Measurements from ENCODE around the gene VWDE.

The VWDE gene

GRCh38 chr7:12297283-12298108, 106.2 kb downstream of the VWDE start:
- TF ChIP-seq CTCF (IDR thresholded peaks at IDR 0.05; ENCODE audit: poor library complexity, severe bottlenecking): no peak
- no peak overlapping the region for H3K4me3 ChIP-seq (ENCODE audit: severe bottlenecking)
- no peaks in the 10 kb centered on the region for H3K36me3 ChIP-seq (ENCODE audit: low read depth)
- no peak for DNase-seq (ENCODE audit: low spot score)
- no peaks in the 10 kb centered on the region for H3K4me1 ChIP-seq (ENCODE audit: insufficient read depth, poor library complexity, severe bottlenecking)
- no peaks in the 10 kb centered on the region for H3K27me3 ChIP-seq (ENCODE audit: insufficient read depth, poor library complexity, severe bottlenecking)
- H3K27ac ChIP-seq (ENCODE audit: poor library complexity, severe bottlenecking): no peak overlapping the region
- no peaks in the 10 kb centered on the region for H3K9me3 ChIP-seq (ENCODE audit: severe bottlenecking)
- peak; percentile 59; the same call in 1 of the 3 replicates for ATAC-seq (ENCODE audit: low read depth)

DNA sequence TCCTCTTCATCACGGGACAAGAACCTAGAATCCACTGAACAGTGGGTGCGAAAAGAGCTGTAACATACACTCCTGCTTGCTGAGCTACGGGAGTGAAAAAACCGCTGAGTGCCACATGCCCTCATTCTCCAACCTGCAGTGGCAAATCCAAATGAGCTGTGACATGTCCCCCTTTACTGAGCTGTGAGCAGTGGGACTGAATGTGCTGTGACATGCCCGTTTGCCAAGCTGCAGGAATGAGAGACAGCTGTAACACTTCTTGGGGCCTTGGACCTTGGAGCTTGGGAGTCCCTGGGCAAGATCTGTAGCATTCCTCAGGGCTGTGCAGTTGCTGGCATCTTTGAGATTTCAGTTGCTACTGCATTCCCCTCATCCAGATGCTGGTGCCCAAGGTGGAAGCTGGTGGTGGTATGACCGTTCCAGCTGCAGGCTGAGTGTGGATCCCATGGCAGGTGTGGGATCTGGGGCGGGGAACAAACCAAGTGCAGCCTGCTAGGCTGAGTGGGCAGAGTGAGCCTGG, 107.6 kb downstream of the VWDE start:
- ATAC-seq (ENCODE audit: low read depth): no peak
- Histone ChIP-seq H3K36me3 (ENCODE audit: low read depth) (no peaks in the 10 kb centered on the region), H3K4me3 (ENCODE audit: severe bottlenecking) (no peak overlapping the region), H3K27me3 (ENCODE audit: insufficient read depth, poor library complexity, severe bottlenecking) (no peaks in the 10 kb centered on the region), H3K27ac (ENCODE audit: poor library complexity, severe bottlenecking) (no peak overlapping the region), H3K4me1 (ENCODE audit: insufficient read depth, poor library complexity, severe bottlenecking) (no peaks in the 10 kb centered on the region), H3K9me3 (ENCODE audit: severe bottlenecking) (no peaks in the 10 kb centered on the region)
- no peak for DNase-seq (ENCODE audit: low spot score)
- no peak for TF ChIP-seq CTCF (IDR thresholded peaks at IDR 0.05; ENCODE audit: poor library complexity, severe bottlenecking)

DNA sequence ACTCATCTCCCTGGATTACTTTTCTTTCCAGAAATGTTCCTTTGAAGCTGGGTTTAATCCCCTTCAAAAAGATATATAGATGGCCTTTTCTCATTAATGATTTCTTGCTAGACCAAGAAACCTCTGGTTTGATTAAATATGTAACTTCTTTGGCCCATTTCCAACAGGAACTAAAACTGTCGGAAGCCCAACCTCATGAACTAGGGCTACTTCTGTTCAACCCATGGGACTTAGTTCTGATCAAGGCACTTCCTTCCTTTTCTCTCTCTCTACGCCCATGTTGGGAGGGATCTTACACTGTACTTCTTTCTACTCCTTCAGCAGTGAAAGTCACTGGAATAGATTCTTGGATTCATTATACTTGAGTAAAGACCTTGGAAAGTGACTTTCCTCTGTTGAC, 109.0 kb downstream of the VWDE start:
- Histone ChIP-seq H3K27me3 (ENCODE audit: insufficient read depth, poor library complexity, severe bottlenecking) (no peaks in the 10 kb centered on the region), H3K4me3 (ENCODE audit: severe bottlenecking) (no peak overlapping the region), H3K36me3 (ENCODE audit: low read depth) (no peaks in the 10 kb centered on the region), H3K4me1 (ENCODE audit: insufficient read depth, poor library complexity, severe bottlenecking) (no peaks in the 10 kb centered on the region), H3K9me3 (ENCODE audit: severe bottlenecking) (no peaks in the 10 kb centered on the region), H3K27ac (ENCODE audit: poor library complexity, severe bottlenecking) (no peak overlapping the region)
- ATAC-seq (ENCODE audit: low read depth): no peak
- DNase-seq (ENCODE audit: low spot score): no peak
- TF ChIP-seq CTCF (IDR thresholded peaks at IDR 0.05; ENCODE audit: poor library complexity, severe bottlenecking): no peak

- Histone ChIP-seq H3K4me3 (ENCODE audit: severe bottlenecking) (no peak overlapping the region), H3K27ac (ENCODE audit: poor library complexity, severe bottlenecking) (no peak overlapping the region), H3K27me3 (ENCODE audit: insufficient read depth, poor library complexity, severe bottlenecking) (no peaks in the 10 kb centered on the region), H3K4me1 (ENCODE audit: insufficient read depth, poor library complexity, severe bottlenecking) (no peaks in the 10 kb centered on the region), H3K9me3 (ENCODE audit: severe bottlenecking) (no peaks in the 10 kb centered on the region), H3K36me3 (ENCODE audit: low read depth) (no peaks in the 10 kb centered on the region)
- ATAC-seq (ENCODE audit: low read depth) (no peak), DNase-seq (ENCODE audit: low spot score) (no peak)
- TF ChIP-seq CTCF (IDR thresholded peaks at IDR 0.05; ENCODE audit: poor library complexity, severe bottlenecking): peak; percentile 25
Observed at GRCh38 chr7:12291870-12292269, 111.8 kb downstream of the VWDE start.

- no peaks in the 10 kb centered on the region for H3K36me3 ChIP-seq (ENCODE audit: low read depth)
- ATAC-seq (ENCODE audit: low read depth) (no peak), DNase-seq (ENCODE audit: low spot score) (no peak)
- H3K9me3 ChIP-seq (ENCODE audit: severe bottlenecking): no peaks in the 10 kb centered on the region
- H3K27me3 ChIP-seq (ENCODE audit: insufficient read depth, poor library complexity, severe bottlenecking): no peaks in the 10 kb centered on the region
- TF ChIP-seq CTCF (IDR thresholded peaks at IDR 0.05; ENCODE audit: poor library complexity, severe bottlenecking): no peak
- H3K4me3 ChIP-seq (ENCODE audit: severe bottlenecking): no peak overlapping the region
- no peaks in the 10 kb centered on the region for H3K4me1 ChIP-seq (ENCODE audit: insufficient read depth, poor library complexity, severe bottlenecking)
- no peak overlapping the region for H3K27ac ChIP-seq (ENCODE audit: poor library complexity, severe bottlenecking)
Observed at GRCh38 chr7:12290761-12291160, 112.9 kb downstream of the VWDE start.

Measured in RWPE2 (cell line).